K562 (cell line): ENCODE measurements around the gene LY6G5B. TPM values are rescaled to one million over a fixed set of nuclear protein-coding genes. Genes with fewer than 3 reads are reported as not detected.

Experiments
- ATF7 ChIP-seq: fragments of 450-650 bp; IDR thresholded peaks from 2 replicates; pipeline ENCODE4 v1.7.1; 2014; ENCODE audit warnings: mild to moderate bottlenecking, moderate library complexity
- BHLHE40 ChIP-seq: IDR thresholded peaks from 2 replicates; pipeline ENCODE4 v1.6.1; 2011; ENCODE audit warnings: low read length, improper control_type of control experiment
- CREB1 ChIP-seq, 2 experiments: sonication (generic) in 1 of 2; formaldehyde crosslinking in 1 of 2; IDR thresholded peaks; 2 replicates each; pipeline versions ENCODE4 v1.6.1 to v1.8.0; 2012 to 2022; ENCODE audit warnings: inconsistent platforms in 1 of 2, mild to moderate bottlenecking in 1 of 2, missing genetic modification reagents in 1 of 2, moderate library complexity in 1 of 2
- CSDE1 ChIP-seq, 2 experiments: fragments of 450-650 bp; IDR thresholded peaks; 2 replicates each; pipeline ENCODE4 v1.6.1; 2016; ENCODE audit warnings: mild to moderate bottlenecking in 1 of 2
- E2F5 ChIP-seq: sonication (generic); formaldehyde crosslinking; IDR thresholded peaks from 2 replicates; pipeline ENCODE4 v1.8.0; 2022; ENCODE audit warnings: mild to moderate bottlenecking, missing genetic modification reagents
- KAT2B ChIP-seq: IDR thresholded peaks from one replicate; pipeline ENCODE4 v1.6.1; 2012; ENCODE audit warnings: low read depth, mild to moderate bottlenecking, control low read depth, inconsistent platforms, low read length, moderate library complexity
- MAFG ChIP-seq: fragments of 450-650 bp; conservative IDR thresholded peaks from 2 replicates; pipeline ENCODE4 v1.6.1; 2016; ENCODE audit warnings: missing genetic modification characterization, missing compliant biosample characterization
- MCM7 ChIP-seq, 2 experiments: fragments of 450-650 bp; IDR thresholded peaks; 2 replicates each; pipeline ENCODE4 v1.6.1; 2016 to 2018
- NFE2 ChIP-seq: IDR thresholded peaks from 2 replicates; pipeline ENCODE4 v1.6.1; 2014; ENCODE audit warnings: antibody characterized with exemption, low read depth
- NFYB ChIP-seq: IDR thresholded peaks from 2 replicates; pipeline ENCODE4 v1.6.1; 2011; ENCODE audit warnings: mild to moderate bottlenecking, moderate library complexity; ENCODE audit not compliant: insufficient read length; ENCODE audit errors: extremely low read depth
- RERE ChIP-seq: sonication (generic); formaldehyde crosslinking; IDR thresholded peaks from 2 replicates; pipeline ENCODE4 v1.8.0; 2023; ENCODE audit warnings: missing genetic modification reagents, mild to moderate bottlenecking, borderline replicate concordance
- TOE1 ChIP-seq, 2 experiments: fragments of 450-650 bp in 1 of 2; sonication (generic) in 1 of 2; formaldehyde crosslinking in 1 of 2; IDR thresholded peaks; 2 replicates each; pipeline versions ENCODE4 v1.7.1 to v1.8.0; 2016 to 2022; ENCODE audit warnings: borderline replicate concordance in 2 of 2, mild to moderate bottlenecking in 2 of 2, antibody characterized with exemption in 1 of 2, inconsistent platforms in 1 of 2, low read depth in 1 of 2, missing genetic modification reagents in 1 of 2, moderate library complexity in 1 of 2
- ZNF121 ChIP-seq: sonication (generic); formaldehyde crosslinking; conservative IDR thresholded peaks from 2 replicates; pipeline ENCODE4 v1.8.0; 2022; ENCODE audit warnings: missing genetic modification reagents
- ZNF212 ChIP-seq: fragments of 450-650 bp; formaldehyde crosslinking; IDR thresholded peaks from 2 replicates; pipeline ENCODE4 v1.4.0; 2020; ENCODE audit warnings: mild to moderate bottlenecking
- ZNF3 ChIP-seq: fragments of 250-450 bp; sonication (Bioruptor Pico); IDR thresholded peaks from 2 replicates; pipeline ENCODE4 v1.5.0; 2021; ENCODE audit warnings: mild to moderate bottlenecking, moderate library complexity
- ZNF551 ChIP-seq: fragments of 250-450 bp; sonication (Bioruptor Pico); IDR thresholded peaks from 2 replicates; pipeline ENCODE4 v1.5.0; 2021; ENCODE audit warnings: mild to moderate bottlenecking, moderate library complexity
- ZNF780A ChIP-seq: fragments of 250-450 bp; sonication (Bioruptor Pico); IDR thresholded peaks from 2 replicates; pipeline ENCODE4 v1.5.0; 2021; ENCODE audit warnings: mild to moderate bottlenecking
- polyA plus RNA-seq, 8 experiments: library from polyadenylated mRNA; depleted of rRNA in 4 of 8; stranded (reverse) in 5 of 8; unstranded in 3 of 8; fragments of >200 nt; fragmentation: Nextera tagmentation in 2 of 8; fragmentation: Illumina TruSeq in 1 of 8; extraction: Ambion mirVana in 2 of 8; extraction: Trizol in 1 of 8; gene quantifications; 2 replicates each; pipeline versions ENCODE4 v1.2.1 to v1.2.3, GENCODE V29; 2011 to 2014; ENCODE audit warnings: inconsistent platforms in 1 of 8, missing spikeins in 1 of 8
- total RNA-seq, 7 experiments: library from RNA; depleted of rRNA in 6 of 7; stranded (reverse); fragments of >200 nt in 6 of 7; fragmentation: Illumina TruSeq in 2 of 7; extraction: Trizol in 2 of 7; gene quantifications; 2 replicates each; pipeline versions ENCODE4 v1.2.1 to v1.2.3, GENCODE V29; 2011 to 2021; ENCODE audit warnings: low replicate concordance in 1 of 7
- TF ChIP-seq, protein P1 (sequence below): fragments of 250-450 bp; sonication (Bioruptor Pico); IDR thresholded peaks from 2 replicates; pipeline ENCODE4 v1.4.0; 2020; ENCODE audit warnings: mild to moderate bottlenecking

The LY6G5B gene
- total and polyA plus RNA-seq, 9 of the 15 experiments (the other 6 are each of a cell fraction or from before 2014, with no cell fraction given), result 6.0 to 27.0 (median 7.5) TPM

DNA sequence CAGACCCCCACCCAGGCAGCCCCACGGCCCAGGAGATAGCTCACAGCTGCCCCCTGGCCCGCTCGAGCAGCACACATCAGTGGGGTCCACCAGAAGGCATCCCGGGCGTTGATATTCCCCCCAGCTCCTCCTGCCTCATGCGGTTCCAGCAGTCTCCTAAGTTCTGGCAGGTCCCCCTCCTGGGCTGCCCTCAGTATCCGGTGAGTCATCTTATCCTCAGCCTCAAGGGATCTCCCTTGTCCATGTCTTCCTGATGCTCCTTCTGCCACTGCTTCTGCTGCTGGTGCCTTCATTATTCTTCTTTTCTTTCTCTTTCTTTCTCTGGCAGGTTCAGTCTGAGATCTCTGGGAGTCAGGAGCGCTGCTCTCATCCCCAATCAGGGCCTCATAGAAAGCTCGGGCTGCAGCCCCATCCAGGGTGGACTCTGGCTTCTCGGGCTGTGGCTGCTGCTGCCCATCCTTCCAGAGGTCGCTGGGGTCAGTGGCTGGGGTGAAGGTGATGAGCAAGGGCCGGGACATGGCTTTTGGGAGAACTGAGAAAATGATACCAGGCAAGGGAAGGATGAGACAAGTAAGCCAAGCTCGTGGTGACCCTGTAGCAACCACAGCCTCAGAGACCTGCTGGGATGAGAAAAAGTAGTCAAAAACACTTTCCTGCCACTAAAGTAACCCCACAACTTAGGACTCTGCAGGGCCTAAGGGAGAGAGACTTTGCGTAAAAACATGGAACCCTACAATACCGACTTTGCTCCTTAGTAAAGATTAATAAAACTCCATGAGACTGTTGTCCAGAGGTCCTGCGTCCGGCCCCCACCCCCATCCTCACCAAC lies 5.6 kb upstream of the LY6G5B start (continued):
- TF ChIP-seq E2F5 (CRISPR knock-in tag), result no peak; the same call in 1 of the 2 replicates
- TF ChIP-seq MCM7 (IDR thresholded peaks at IDR 0.05), result no peak
- no peak for TF ChIP-seq ZNF551 (CRISPR knock-in tag)
- TF ChIP-seq, protein P1, sequence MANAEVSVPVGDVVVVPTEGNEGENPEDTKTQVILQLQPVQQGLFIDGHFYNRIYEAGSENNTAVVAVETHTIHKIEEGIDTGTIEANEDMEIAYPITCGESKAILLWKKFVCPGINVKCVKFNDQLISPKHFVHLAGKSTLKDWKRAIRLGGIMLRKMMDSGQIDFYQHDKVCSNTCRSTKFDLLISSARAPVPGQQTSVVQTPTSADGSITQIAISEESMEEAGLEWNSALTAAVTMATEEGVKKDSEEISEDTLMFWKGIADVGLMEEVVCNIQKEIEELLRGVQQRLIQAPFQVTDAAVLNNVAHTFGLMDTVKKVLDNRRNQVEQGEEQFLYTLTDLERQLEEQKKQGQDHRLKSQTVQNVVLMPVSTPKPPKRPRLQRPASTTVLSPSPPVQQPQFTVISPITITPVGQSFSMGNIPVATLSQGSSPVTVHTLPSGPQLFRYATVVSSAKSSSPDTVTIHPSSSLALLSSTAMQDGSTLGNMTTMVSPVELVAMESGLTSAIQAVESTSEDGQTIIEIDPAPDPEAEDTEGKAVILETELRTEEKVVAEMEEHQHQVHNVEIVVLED (CRISPR knock-in tag), result no peak
- no peak; the same call in 1 of the 2 replicates for TF ChIP-seq CREB1 (IDR thresholded peaks at IDR 0.05)
- TF ChIP-seq CREB1 (CRISPR knock-in tag; IDR thresholded peaks at IDR 0.05), result no peak
- no peak for TF ChIP-seq MAFG (tag)
- no peak; the same call in 1 of the 2 replicates for TF ChIP-seq BHLHE40
- TF ChIP-seq ZNF3 (CRISPR knock-in tag), result no peak
- no peak for TF ChIP-seq KAT2B
- TF ChIP-seq CSDE1 (IDR thresholded peaks at IDR 0.05), result 0 out of 4 replicates have a peak, but pooled peaks of 1 of the 2 experiments have one; percentile 32
- no peak for TF ChIP-seq ZNF121
- TF ChIP-seq TOE1 (IDR thresholded peaks at IDR 0.05; ENCODE audit: borderline replicate concordance), result no peak
- 0 out of 2 replicates have a peak, but pooled peaks have one; percentile 21 for TF ChIP-seq TOE1 (CRISPR knock-in tag; IDR thresholded peaks at IDR 0.05; ENCODE audit: borderline replicate concordance, low read depth)
- peak; percentile 21; the same call in 1 of the 2 replicates for TF ChIP-seq RERE (CRISPR knock-in tag)
- TF ChIP-seq NFE2, result peak; percentile 68
- TF ChIP-seq NFYB, result no peak
- TF ChIP-seq ZNF212 (CRISPR knock-in tag), result no peak
- peak; percentile 55; the same call in 1 of the 2 replicates for TF ChIP-seq ATF7
- no peak for TF ChIP-seq ZNF780A (CRISPR knock-in tag)
